SK-N-SH (cell line): ENCODE measurements around the gene MAP3K2. TPM values are rescaled to one million over a fixed set of nuclear protein-coding genes. Genes with fewer than 3 reads are reported as not detected.

ENCODE experiments used
- CTCF ChIA-PET: fragments of 300-600, 350-600 bp; formaldehyde crosslinking; extraction: SDS; loops from one replicate; lab custom pipeline; 2021; lab: Yijun Ruan, JAX
- POLR2A ChIA-PET: fragments of 350-600 bp; sonication (Branson Sonifier 250); formaldehyde crosslinking; extraction: SDS; loops from one replicate; lab custom pipeline; 2020; ENCODE audit warnings: antibody characterized with exemption, inconsistent platforms; lab: Yijun Ruan, JAX
- DNase-seq: peaks from one replicate; pipeline ENCODE4 v3.0.0; 2012
- H2AFZ ChIP-seq: fragments of 200-600 bp; sonication (generic); 2 replicates; pipeline ENCODE4 v1.8.1; 2016; ENCODE audit warnings: antibody characterized with exemption, mild to moderate bottlenecking, low read depth
- H3F3A ChIP-seq: fragments of 200-600 bp; sonication (generic); replicated peaks from 2 replicates; pipeline ENCODE3; 2016; ENCODE audit warnings: antibody characterized with exemption, mild to moderate bottlenecking; ENCODE audit not compliant: insufficient read depth
- H3K27ac ChIP-seq, 2 experiments: fragments of 200-500 bp in 1 of 2; fragments of 200-600 bp in 1 of 2; sonication (Bioruptor generic) in 1 of 2; sonication (generic), shearing (Covaris generic) in 1 of 2; 2 replicates each; pipeline versions ENCODE4 v1.5.1 to v1.6.1; 2014 to 2016; ENCODE audit warnings: low read depth in 2 of 2, inconsistent platforms in 1 of 2, low read length in 1 of 2, mild to moderate bottlenecking in 1 of 2, mixed read lengths in 1 of 2
- H3K27me3 ChIP-seq: fragments of 200-600 bp; sonication (generic), shearing (Covaris generic); 2 replicates; pipeline ENCODE4 v1.6.1; 2016; ENCODE audit warnings: mixed run types; ENCODE audit not compliant: insufficient read depth
- H3K36me3 ChIP-seq, 2 experiments: fragments of 200-500 bp in 1 of 2; fragments of 200-600 bp in 1 of 2; sonication (Bioruptor generic) in 1 of 2; sonication (generic) in 1 of 2; replicated peaks in 1 of 2; 2 replicates each; pipeline versions ENCODE3 to v1.5.1; 2014 to 2016; ENCODE audit warnings: low read length in 1 of 2, mild to moderate bottlenecking in 1 of 2; ENCODE audit not compliant: insufficient read depth in 2 of 2, control insufficient read depth in 1 of 2
- H3K4me1 ChIP-seq, 2 experiments: fragments of 200-500 bp in 1 of 2; fragments of 200-600 bp in 1 of 2; sonication (Bioruptor generic) in 1 of 2; sonication (generic), shearing (Covaris generic) in 1 of 2; 2 replicates each; pipeline versions ENCODE4 v1.5.1 to v1.6.1; 2014 to 2016; ENCODE audit warnings: low read depth in 1 of 2, low read length in 1 of 2, mixed run types in 1 of 2; ENCODE audit not compliant: insufficient read depth in 2 of 2, control insufficient read depth in 1 of 2
- H3K4me2 ChIP-seq: fragments of 200-600 bp; sonication (generic), shearing (Covaris generic); 2 replicates; pipeline ENCODE4 v1.6.1; 2017; ENCODE audit warnings: mixed run types
- H3K4me3 ChIP-seq, 2 experiments: fragments of 200-500 bp in 1 of 2; fragments of 200-600 bp in 1 of 2; sonication (Bioruptor generic) in 1 of 2; sonication (generic), shearing (Covaris generic) in 1 of 2; 2 replicates each; pipeline versions ENCODE4 v1.5.1 to v1.8.1; 2014 to 2016; ENCODE audit warnings: low read depth in 2 of 2, inconsistent platforms in 1 of 2, low read length in 1 of 2, mild to moderate bottlenecking in 1 of 2, mixed read lengths in 1 of 2, moderate library complexity in 1 of 2
- H3K79me2 ChIP-seq: fragments of 200-600 bp; sonication (generic); 2 replicates; pipeline ENCODE4 v1.8.1; 2017; ENCODE audit warnings: mild to moderate bottlenecking; ENCODE audit not compliant: insufficient read depth
- H3K9ac ChIP-seq: fragments of 200-600 bp; sonication (generic); 2 replicates; pipeline ENCODE4 v1.6.1; 2017; ENCODE audit warnings: mixed run types
- H3K9me2 ChIP-seq: fragments of 200-600 bp; sonication (generic); 2 replicates; pipeline ENCODE4 v1.6.1; 2017; ENCODE audit warnings: mixed run types
- H3K9me3 ChIP-seq: fragments of 200-600 bp; sonication (generic); 2 replicates; pipeline ENCODE4 v1.6.1; 2017; ENCODE audit warnings: mixed run types, mild to moderate bottlenecking, moderate library complexity
- H4K20me1 ChIP-seq: fragments of 200-600 bp; sonication (generic); 2 replicates; pipeline ENCODE4 v1.6.1; 2017; ENCODE audit warnings: mild to moderate bottlenecking, mixed run types; ENCODE audit not compliant: insufficient read depth
- CHD2 ChIP-seq: fragments of 150-350 bp; IDR thresholded peaks from 2 replicates; pipeline ENCODE4 v1.6.1; 2018; ENCODE audit warnings: low read length; ENCODE audit not compliant: partially characterized antibody
- CTCF ChIP-seq: fragments of 200-600 bp; sonication (generic); IDR thresholded peaks from 2 replicates; pipeline ENCODE4 v1.6.1; 2017; ENCODE audit warnings: antibody characterized with exemption, mild to moderate bottlenecking, moderate library complexity
- ELF1 ChIP-seq: IDR thresholded peaks from 2 replicates; pipeline ENCODE4 v1.4.0; 2012
- GABPA ChIP-seq: IDR thresholded peaks from 2 replicates; pipeline ENCODE4 v1.4.0; 2012; ENCODE audit warnings: low read depth, mild to moderate bottlenecking
- GATA2 ChIP-seq: sonication (generic); formaldehyde crosslinking; IDR thresholded peaks from 2 replicates; pipeline ENCODE4 v1.5.0; 2020; ENCODE audit warnings: mild to moderate bottlenecking, missing genetic modification reagents
- IRF3 ChIP-seq: fragments of 150-350 bp; IDR thresholded peaks from 2 replicates; pipeline ENCODE4 v1.6.1; 2016; ENCODE audit warnings: mild to moderate bottlenecking, low read depth, low read length
- JUND ChIP-seq: IDR thresholded peaks from 2 replicates; pipeline ENCODE4 v1.4.0; 2012
- NRF1 ChIP-seq: IDR thresholded peaks from 2 replicates; pipeline ENCODE4 v1.6.1; 2012; ENCODE audit warnings: low read depth, mild to moderate bottlenecking, low read length
- SIN3A ChIP-seq: IDR thresholded peaks from 2 replicates; pipeline ENCODE4 v1.6.1; 2012; ENCODE audit warnings: low read depth, mild to moderate bottlenecking, low read length, moderate library complexity, borderline replicate concordance
- SMC3 ChIP-seq: IDR thresholded peaks from 2 replicates; pipeline ENCODE4 v1.6.1; 2012; ENCODE audit warnings: low read depth, low read length, improper control_type of control experiment
- USF2 ChIP-seq: fragments of 150-350 bp; IDR thresholded peaks from 2 replicates; pipeline ENCODE4 v1.6.1; 2017; ENCODE audit warnings: antibody characterized with exemption, low read length, low read depth, borderline replicate concordance
- YY1 ChIP-seq: IDR thresholded peaks from 2 replicates; pipeline ENCODE4 v1.4.0; 2012; ENCODE audit warnings: low read depth, mild to moderate bottlenecking
- WGBS: methylation state at CpG from one replicate; pipeline ENCODE4 v1.1.6; 2017; ENCODE audit warnings: low lambda C conversion rate; 5-methylcytosine and 5-hydroxymethylcytosine counted together
- polyA plus RNA-seq, 3 experiments: library from polyadenylated mRNA; depleted of rRNA; stranded (reverse); fragments of >200 nt; gene quantifications; 2 replicates each; pipeline ENCODE4 v1.2.3, GENCODE V29; 2012

The MAP3K2 gene
- polyA plus RNA-seq, 1 of the 3 experiments (the other 2 are of a cell fraction) = 2.7 TPM

GRCh38 chr2:127256866-127257265 is 130.9 kb downstream of the MAP3K2 start:
- Histone ChIP-seq H3F3A (peaks cover 3% of the 10 kb centered on the region), H3K36me3 (peaks cover 28 to 53% of the 10 kb centered on the region in 2 experiments), H3K9ac (no peak overlapping the region)
- DNase-seq = no peak
- TF ChIP-seq ELF1 (no peak), JUND (no peak), CHD2 (no peak), USF2 (no peak), SMC3 (no peak), CTCF (no peak), GABPA (no peak), NRF1 (no peak), GATA2 (CRISPR knock-in tag) (no peak)
- TF ChIP-seq, all 33 proteins: peak for 0
- Histone ChIP-seq H3K79me2 (no peaks in the 10 kb centered on the region), H3K4me1 (no peaks in the 10 kb centered on the region), H2AFZ (no peak overlapping the region), H3K9me2 (no peaks in the 10 kb centered on the region), H3K4me3 (no peak overlapping the region), H3K27me3 (no peaks in the 10 kb centered on the region), H3K4me2 (no peak overlapping the region), H4K20me1 (no peaks in the 10 kb centered on the region), H3K9me3 (no peaks in the 10 kb centered on the region), H3K27ac (no peak overlapping the region)
- 77% methylated on average over 8 of the region's 8 CpGs for WGBS
- ChIA-PET CTCF (interaction anchor here (0.6 kb wide), 1 partner anchor 71 kb away, joined by 3 read pairs; no protein-coding TSS in a partner anchor), POLR2A (interaction anchor here (0.6 kb wide), 1 partner anchor 208 kb away, joined by 4 read pairs; no protein-coding TSS in a partner anchor)

- H3K9me2 ChIP-seq = no peaks in the 10 kb centered on the region
- no peak overlapping the region for H3K9ac ChIP-seq
- no peak for DNase-seq
- H3K27ac ChIP-seq = no peak overlapping the region
- no peaks in the 10 kb centered on the region for H3K4me1 ChIP-seq
- WGBS = 100% methylated on average over 3 of the region's 3 CpGs
- POLR2A ChIA-PET = interaction anchor here (0.6 kb wide), 1 partner anchor 208 kb away, joined by 4 read pairs; no protein-coding TSS in a partner anchor
- no peak for TF ChIP-seq SIN3A
- TF ChIP-seq IRF3 = no peak
- no peak for TF ChIP-seq YY1
- H3F3A ChIP-seq = no peaks in the 10 kb centered on the region
- CTCF ChIA-PET = no interaction called here
- H3K4me3 ChIP-seq = no peak overlapping the region
- no peak overlapping the region for H2AFZ ChIP-seq
- H3K9me3 ChIP-seq = no peaks in the 10 kb centered on the region
- peaks cover 24 to 50% of the 10 kb centered on the region in 2 experiments for H3K36me3 ChIP-seq
- H3K79me2 ChIP-seq = no peaks in the 10 kb centered on the region
- no peaks in the 10 kb centered on the region for H4K20me1 ChIP-seq
- H3K4me2 ChIP-seq = no peak overlapping the region
- no peaks in the 10 kb centered on the region for H3K27me3 ChIP-seq
These were observed 131.4 kb downstream of the MAP3K2 start for GRCh38 chr2:127256381-127256780.
